ENCODE results near the gene HSD17B10. TPM values are rescaled to one million over a fixed set of nuclear protein-coding genes. Genes with fewer than 3 reads are reported as not detected.
A peak's percentile ranks its signal among the peaks of the same experiment; 100 is the strongest.
"Not testable (repeated sequence)": the region's sequence is repeated elsewhere in the genome, so short reads cannot be mapped to it uniquely, and the experiment has no call there.

Gene HSD17B10
- total RNA-seq, 1 donor from 2014 or later: 96.8 TPM

DNA sequence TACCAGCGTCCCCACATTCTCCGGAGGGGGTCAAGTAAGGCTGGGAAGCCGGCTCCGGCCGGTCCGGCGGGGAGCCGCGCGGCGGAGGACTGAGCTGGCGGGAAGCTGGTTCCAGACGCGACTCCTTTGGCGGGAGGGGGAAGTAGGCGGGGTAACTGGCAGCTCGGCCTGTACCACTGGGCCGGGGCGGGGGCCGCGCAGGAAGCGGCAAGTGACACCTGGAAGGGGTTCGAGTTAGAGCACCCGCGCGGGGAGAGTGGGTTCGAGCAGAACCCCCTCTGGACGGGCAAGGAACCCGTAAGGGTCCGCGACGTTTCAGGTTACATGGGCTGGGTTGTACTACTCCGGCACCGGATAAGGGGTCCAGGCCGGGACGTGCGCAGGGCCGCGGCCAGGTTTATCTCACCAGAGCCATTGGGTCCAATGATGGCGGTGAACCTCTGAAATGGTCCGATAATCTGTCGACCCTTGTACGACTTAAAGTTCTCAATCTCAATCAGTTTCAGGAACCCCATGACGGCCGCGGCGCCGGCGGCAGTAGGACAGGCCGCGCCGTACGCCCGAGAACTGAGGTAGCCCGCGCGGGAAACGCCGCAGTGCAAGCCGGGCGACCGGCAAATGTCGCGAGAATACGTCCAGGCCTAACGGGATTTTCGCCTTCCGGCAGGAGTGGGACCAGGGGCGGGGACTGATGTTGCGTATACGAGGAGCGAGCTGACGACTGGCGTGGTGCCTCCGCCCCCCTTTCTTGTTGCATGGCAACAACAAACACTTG is 11.9 kb downstream of the HSD17B10 start, which contains the start of gene SMC1A:
TSS of gene SMC1A (minus strand) at position 569 of the 775 bp plus-strand sequence. CDS start at position 515, 54 bp downstream.
- peak within 1 kb of the TSS; percentile 85 for H3K27ac Mint-ChIP-seq (ENCODE audit: unreplicated experiment)
- H3K9me3 Mint-ChIP-seq (ENCODE audit: unreplicated experiment): no peaks in the 10 kb centered on the region
- H2AFZ ChIP-seq (ENCODE audit: low read depth, low read length): peak within 1 kb of the TSS; percentile 86
- H3K4me1 Mint-ChIP-seq (ENCODE audit: low read depth, unreplicated experiment): peaks cover 11% of the 10 kb centered on the region
- H3K4me1 ChIP-seq (ENCODE audit: insufficient read depth, low read length): peaks cover 17% of the 10 kb centered on the region
- H3K27ac ChIP-seq (ENCODE audit: low read depth, low read length): peak within 1 kb of the TSS; percentile 95
- H3K9ac ChIP-seq (ENCODE audit: low read length): peak within 1 kb of the TSS; percentile 99
- DNase-seq (ENCODE audit: low read depth) (peak; percentile 95), FAIRE-seq (peak; percentile 99)
- peak within 1 kb of the TSS; percentile 97 for H3K4me2 ChIP-seq (ENCODE audit: low read length)
- no peaks in the 10 kb centered on the region for H3K36me3 ChIP-seq (ENCODE audit: insufficient read depth, low read length)
- H4K20me1 ChIP-seq (ENCODE audit: insufficient read depth, low read length): peaks cover 25% of the 10 kb centered on the region
- no peaks in the 10 kb centered on the region for H3K9me3 ChIP-seq (ENCODE audit: insufficient read depth, low read depth, low read length)
- no peaks in the 10 kb centered on the region for H3K27me3 Mint-ChIP-seq (ENCODE audit: low read depth, unreplicated experiment)
- H3K27me3 ChIP-seq (ENCODE audit: insufficient read depth, low read length): no peaks in the 10 kb centered on the region
- no peaks in the 10 kb centered on the region for H3K36me3 Mint-ChIP-seq (ENCODE audit: low read depth, unreplicated experiment)
- no peak for TF ChIP-seq CTCF (IDR thresholded peaks at IDR 0.05; ENCODE audit: insufficient read depth, low read depth, low read length)
- TF ChIP-seq EZH2 (IDR thresholded peaks at IDR 0.05; ENCODE audit: insufficient read depth, low read length): no peak
- H3K79me2 ChIP-seq (ENCODE audit: insufficient read depth, low read length): peaks cover 47% of the 10 kb centered on the region
- H3K4me3 Mint-ChIP-seq (ENCODE audit: unreplicated experiment): peak within 1 kb of the TSS; percentile 92
- peak within 1 kb of the TSS; percentile 87 for H3K4me3 ChIP-seq (ENCODE audit: insufficient read depth, low read depth, low read length)

DNA sequence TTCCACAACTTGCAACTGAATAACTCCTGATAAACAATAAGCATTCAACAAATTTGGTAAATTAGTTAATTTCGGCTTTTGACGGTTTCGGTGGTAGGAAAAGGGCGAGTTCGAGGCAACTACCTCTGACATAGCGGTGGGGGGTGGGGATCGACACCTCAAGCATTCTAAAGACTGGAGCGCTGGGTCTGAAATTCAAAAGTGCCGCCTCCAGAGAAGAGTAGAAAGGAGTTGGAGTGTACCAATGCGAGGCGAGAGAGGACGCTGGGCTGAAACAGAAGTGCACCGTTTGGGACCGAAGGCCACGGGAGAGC is 12.4 kb downstream of the HSD17B10 start:
- peak overlapping the region; percentile 87 for H3K4me3 ChIP-seq (ENCODE audit: insufficient read depth, low read depth, low read length)
- peaks cover 25% of the 10 kb centered on the region for H4K20me1 ChIP-seq (ENCODE audit: insufficient read depth, low read length)
- Mint-ChIP-seq H3K27ac (ENCODE audit: unreplicated experiment) (peak overlapping the region; percentile 69), H3K4me1 (ENCODE audit: low read depth, unreplicated experiment) (peaks cover 11% of the 10 kb centered on the region), H3K36me3 (ENCODE audit: low read depth, unreplicated experiment) (no peaks in the 10 kb centered on the region), H3K9me3 (ENCODE audit: unreplicated experiment) (no peaks in the 10 kb centered on the region), H3K4me3 (ENCODE audit: unreplicated experiment) (peak overlapping the region; percentile 92), H3K27me3 (ENCODE audit: low read depth, unreplicated experiment) (no peaks in the 10 kb centered on the region)
- peaks cover 17% of the 10 kb centered on the region for H3K4me1 ChIP-seq (ENCODE audit: insufficient read depth, low read length)
- H3K9ac ChIP-seq (ENCODE audit: low read length): peak overlapping the region; percentile 99
- H3K27me3 ChIP-seq (ENCODE audit: insufficient read depth, low read length): no peaks in the 10 kb centered on the region
- no peak for FAIRE-seq
- no peak for DNase-seq (ENCODE audit: low read depth)
- no peaks in the 10 kb centered on the region for H3K36me3 ChIP-seq (ENCODE audit: insufficient read depth, low read length)
- no peak for TF ChIP-seq CTCF (IDR thresholded peaks at IDR 0.05; ENCODE audit: insufficient read depth, low read depth, low read length)
- no peak for TF ChIP-seq EZH2 (IDR thresholded peaks at IDR 0.05; ENCODE audit: insufficient read depth, low read length)
- peak overlapping the region; percentile 97 for H3K4me2 ChIP-seq (ENCODE audit: low read length)
- H3K79me2 ChIP-seq (ENCODE audit: insufficient read depth, low read length): peaks cover 51% of the 10 kb centered on the region
- H3K27ac ChIP-seq (ENCODE audit: low read depth, low read length): peak overlapping the region; percentile 95
- no peaks in the 10 kb centered on the region for H3K9me3 ChIP-seq (ENCODE audit: insufficient read depth, low read depth, low read length)
- peak overlapping the region; percentile 86 for H2AFZ ChIP-seq (ENCODE audit: low read depth, low read length)

DNA sequence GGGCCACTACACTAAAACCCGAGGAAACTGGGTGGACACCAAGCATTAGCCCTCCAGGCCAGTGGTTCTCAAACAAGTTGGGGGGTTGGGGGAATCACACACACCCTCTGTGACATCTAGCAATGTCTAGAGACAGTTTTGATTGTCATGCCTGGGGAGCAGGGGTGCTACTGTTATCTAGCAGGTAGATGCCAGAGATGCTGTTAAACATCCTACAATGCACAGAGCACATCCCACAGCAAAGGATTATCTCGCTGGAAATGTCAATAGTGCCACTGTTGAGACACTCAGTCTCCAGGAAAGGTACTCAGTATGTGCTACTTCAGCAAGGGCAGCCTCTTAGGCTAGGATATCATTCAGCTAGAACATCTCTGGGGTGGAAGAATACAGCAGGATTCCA is 13.0 kb downstream of the HSD17B10 start:
- TF ChIP-seq EZH2 (IDR thresholded peaks at IDR 0.05; ENCODE audit: insufficient read depth, low read length): no peak
- no peak for TF ChIP-seq CTCF (IDR thresholded peaks at IDR 0.05; ENCODE audit: insufficient read depth, low read depth, low read length)
- peaks cover 56% of the 10 kb centered on the region for H3K79me2 ChIP-seq (ENCODE audit: insufficient read depth, low read length)
- no peak for DNase-seq (ENCODE audit: low read depth)

GRCh38 chrX:53420351-53420750 is 13.8 kb downstream of the HSD17B10 start:
- DNase-seq (ENCODE audit: low read depth); H3K27ac ChIP-seq (ENCODE audit: low read depth, low read length); H3K27me3 ChIP-seq (ENCODE audit: insufficient read depth, low read length); H3K27ac Mint-ChIP-seq (ENCODE audit: unreplicated experiment); H3K27me3 Mint-ChIP-seq (ENCODE audit: low read depth, unreplicated experiment); H3K9me3 ChIP-seq (ENCODE audit: insufficient read depth, low read depth, low read length); FAIRE-seq; H3K9ac ChIP-seq (ENCODE audit: low read length); H3K36me3 Mint-ChIP-seq (ENCODE audit: low read depth, unreplicated experiment); H3K4me3 Mint-ChIP-seq (ENCODE audit: unreplicated experiment); H2AFZ ChIP-seq (ENCODE audit: low read depth, low read length); H3K4me2 ChIP-seq (ENCODE audit: low read length); H3K36me3 ChIP-seq (ENCODE audit: insufficient read depth, low read length); H3K4me3 ChIP-seq (ENCODE audit: insufficient read depth, low read depth, low read length); H3K9me3 Mint-ChIP-seq (ENCODE audit: unreplicated experiment): not testable (repeated sequence)
- Histone ChIP-seq H3K4me1 (ENCODE audit: insufficient read depth, low read length) (peaks cover 17% of the 10 kb centered on the region), H3K79me2 (ENCODE audit: insufficient read depth, low read length) (peaks cover 57% of the 10 kb centered on the region), H4K20me1 (ENCODE audit: insufficient read depth, low read length) (peaks cover 25% of the 10 kb centered on the region)
- peaks cover 11% of the 10 kb centered on the region for H3K4me1 Mint-ChIP-seq (ENCODE audit: low read depth, unreplicated experiment)

More for the DNA sequence above, 13.0 kb downstream of the HSD17B10 start:
- Histone ChIP-seq H3K9me3 (ENCODE audit: insufficient read depth, low read depth, low read length) (no peaks in the 10 kb centered on the region), H3K36me3 (ENCODE audit: insufficient read depth, low read length) (no peaks in the 10 kb centered on the region), H3K9ac (ENCODE audit: low read length) (peak overlapping the region; percentile 99), H3K4me3 (ENCODE audit: insufficient read depth, low read depth, low read length) (peak overlapping the region; percentile 87), H3K27me3 (ENCODE audit: insufficient read depth, low read length) (no peaks in the 10 kb centered on the region), H3K4me1 (ENCODE audit: insufficient read depth, low read length) (peaks cover 17% of the 10 kb centered on the region), H2AFZ (ENCODE audit: low read depth, low read length) (no peak overlapping the region), H3K4me2 (ENCODE audit: low read length) (peak overlapping the region; percentile 97), H3K27ac (ENCODE audit: low read depth, low read length) (no peak overlapping the region), H4K20me1 (ENCODE audit: insufficient read depth, low read length) (peaks cover 25% of the 10 kb centered on the region)
- FAIRE-seq: no peak
- no peaks in the 10 kb centered on the region for H3K9me3 Mint-ChIP-seq (ENCODE audit: unreplicated experiment)
- H3K36me3 Mint-ChIP-seq (ENCODE audit: low read depth, unreplicated experiment): no peaks in the 10 kb centered on the region
- no peaks in the 10 kb centered on the region for H3K27me3 Mint-ChIP-seq (ENCODE audit: low read depth, unreplicated experiment)
- H3K4me1 Mint-ChIP-seq (ENCODE audit: low read depth, unreplicated experiment): peaks cover 11% of the 10 kb centered on the region
- H3K27ac Mint-ChIP-seq (ENCODE audit: unreplicated experiment): no peak overlapping the region
- H3K4me3 Mint-ChIP-seq (ENCODE audit: unreplicated experiment): peak overlapping the region; percentile 92

Measured in astrocyte (in vitro differentiated cells and primary cell).